Suppressor macrophage (primary cell): Measurements from ENCODE around the gene USP7.
"Not testable (repeated sequence)": the region's sequence is repeated elsewhere in the genome, so short reads cannot be mapped to it uniquely, and the experiment has no call there.

ENCODE experiments used
- DNase-seq, 4 experiments: peaks; one replicate each; pipeline ENCODE4 v3.0.0-alpha.2; 2020 to 2022

Gene USP7

GRCh38 chr16:8898660-8899318 is 64.9 kb downstream of the USP7 start:
- no peak for DNase-seq

GRCh38 chr16:8894736-8895334 is 68.9 kb downstream of the USP7 start:
- DNase-seq = no peak

GRCh38 chr16:8893976-8894690 is 69.6 kb downstream of the USP7 start:
- no peak for DNase-seq

- no peak for DNase-seq
These were observed 70.3 kb downstream of the USP7 start for GRCh38 chr16:8893426-8893825.

GRCh38 chr16:8892101-8892575 is 71.6 kb downstream of the USP7 start:
- DNase-seq = no peak

GRCh38 chr16:8890549-8890921 is 73.2 kb downstream of the USP7 start:
- no peak for DNase-seq

- no peak for DNase-seq
These were observed 73.7 kb downstream of the USP7 start for GRCh38 chr16:8889893-8890548.

- DNase-seq = no peak
These were observed 74.5 kb downstream of the USP7 start for GRCh38 chr16:8888951-8889892.

GRCh38 chr16:8887952-8888560 is 75.7 kb downstream of the USP7 start:
- DNase-seq = no peak

- DNase-seq = no peak
These were observed 76.3 kb downstream of the USP7 start for GRCh38 chr16:8887431-8887765.

GRCh38 chr16:8886593-8887430 is 76.9 kb downstream of the USP7 start:
- no peak for DNase-seq

GRCh38 chr16:8885674-8886592 is 77.8 kb downstream of the USP7 start:
- no peak for DNase-seq

- DNase-seq = no peak
These were observed 80.9 kb downstream of the USP7 start for GRCh38 chr16:8882725-8883377.

GRCh38 chr16:8882041-8882617 is 81.6 kb downstream of the USP7 start, which contains the start of gene LITAFD:
Gene LITAFD, plus strand, starts transcription at chr16:8882351. Its CDS starts 2,005 bp downstream, at chr16:8884356.
- DNase-seq = no peak

GRCh38 chr16:8880839-8881510 is 82.7 kb downstream of the USP7 start:
- no peak for DNase-seq

- no peak for DNase-seq
These were observed 85.2 kb downstream of the USP7 start for GRCh38 chr16:8878523-8878911.

- no peak for DNase-seq
These were observed 85.7 kb downstream of the USP7 start for GRCh38 chr16:8877894-8878522.

- not testable (repeated sequence) for DNase-seq
These were observed 88.4 kb downstream of the USP7 start for GRCh38 chr16:8875317-8875716.
